Measurements from ENCODE around the gene SCAI. TPM values are rescaled to one million over a fixed set of nuclear protein-coding genes. Genes with fewer than 3 reads are reported as not detected.

SCAI gene
- total and polyA plus RNA-seq, 9 of the 15 experiments (the other 6 are each of a cell fraction or from before 2014, with no cell fraction given), result 0.70 to 12.4 (median 4.2) TPM

DNA sequence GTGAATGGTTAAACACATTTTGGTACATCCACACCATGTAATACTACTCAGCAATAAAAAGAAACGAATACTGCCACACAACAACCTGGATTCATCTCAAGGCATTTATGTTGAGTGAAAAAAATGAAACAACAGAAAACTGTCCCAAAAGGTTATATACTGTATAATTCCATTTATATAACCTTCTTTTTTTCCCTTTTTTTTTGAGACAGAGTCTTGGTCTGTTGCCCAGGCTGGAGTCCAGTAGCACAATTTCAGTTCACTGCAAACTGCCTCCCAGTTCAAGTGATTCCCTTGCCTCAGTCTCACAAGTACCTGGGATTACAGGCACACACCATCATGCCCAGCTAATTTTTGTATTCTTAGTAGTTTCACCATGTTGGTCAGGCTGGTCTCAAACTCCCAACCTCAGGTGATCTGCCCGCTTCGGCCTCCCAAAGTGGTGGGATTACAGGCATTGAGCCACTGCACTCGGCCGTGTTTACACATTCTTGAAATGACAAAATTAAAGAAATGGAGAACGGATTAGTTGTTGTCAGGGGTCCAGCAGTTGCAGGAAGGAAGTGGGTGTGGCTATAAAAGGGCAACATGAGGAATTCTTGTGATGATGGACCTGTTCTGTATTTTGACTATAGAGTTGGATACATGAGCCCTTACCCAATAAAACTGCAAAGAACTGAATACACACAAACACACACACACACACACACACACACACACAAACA lies 28.9 kb upstream of the SCAI start:
- no peak for ATAC-seq
- H3K4me2 ChIP-seq (ENCODE audit: insufficient read depth, low read length), result no peak overlapping the region
- H4K20me1 ChIP-seq (replicated peaks; ENCODE audit: control insufficient read depth, insufficient read depth, low read length), result no peaks in the 10 kb centered on the region
- BruUV-seq (replicated peaks), result no TSS peak
- H3K9me1 ChIP-seq (ENCODE audit: control insufficient read depth, insufficient read depth, low read length), result no peaks in the 10 kb centered on the region
- in situ Hi-C loops (cut with MboI) (no loop called here), intact Hi-C loops (cut with micrococcal nuclease) (no loop called here)
- 72% methylated on average over 6 of the region's 6 CpGs for WGBS (ENCODE audit: insufficient coverage, low coverage, missing lambda C conversion rate)
- H3K9me3 ChIP-seq (replicated peaks; ENCODE audit: control insufficient read depth, insufficient read depth, low read depth, low read length), result no peaks in the 10 kb centered on the region
- no peak overlapping the region for H3K4me3 ChIP-seq
- DNase-seq (ENCODE audit: extremely low read depth in 1 of 4, low spot score in 3 of 4), result no peak
- H3K27ac ChIP-seq (ENCODE audit: extremely low read depth, low read depth, low read length), result no peak overlapping the region
- H3K9ac ChIP-seq (ENCODE audit: insufficient read depth in 1 of 2, low read depth in 2 of 2, low read length in 2 of 2), result no peak overlapping the region
- H3K27me3 ChIP-seq (ENCODE audit: control insufficient read depth in 2 of 2, insufficient read depth in 2 of 2, low read length in 2 of 2), result no peaks in the 10 kb centered on the region
- H3K36me3 ChIP-seq (ENCODE audit: control insufficient read depth, insufficient read depth, low read length), result peaks cover 42% of the 10 kb centered on the region
- no peak for FAIRE-seq
- ChIA-PET CTCF (ENCODE audit: low intra/inter-chr PET ratio) (no interaction called here), POLR2A (no interaction called here)
- H3K4me1 ChIP-seq (replicated peaks in 1 of 2; ENCODE audit: control insufficient read depth in 2 of 2, insufficient read depth in 2 of 2, low read length in 2 of 2), result peaks cover 5 to 9% of the 10 kb centered on the region in 2 experiments; a peak in 4 of 5 replicates
- TF ChIP-seq ZNF41 (CRISPR knock-in tag; conservative IDR thresholded peaks at IDR 0.05) (no peak), SRSF7 (optimal IDR thresholded peaks at IDR 0.05; ENCODE audit: low read depth, low read length) (no peak), CHD4 (IDR thresholded peaks at IDR 0.05; ENCODE audit: insufficient read depth, insufficient replicate concordance, low read depth, low read length, poor library complexity, severe bottlenecking) (no peak), ZNF12 (CRISPR knock-in tag; IDR thresholded peaks at IDR 0.05) (no peak), SRF (CRISPR knock-in tag; IDR thresholded peaks at IDR 0.05) (no peak), ZNF766 (CRISPR knock-in tag; conservative IDR thresholded peaks at IDR 0.05) (no peak), CBFA2T3 (IDR thresholded peaks at IDR 0.05) (no peak), CHD2 (IDR thresholded peaks at IDR 0.05; ENCODE audit: low read depth, low read length) (no peak), ZNF232 (CRISPR knock-in tag; IDR thresholded peaks at IDR 0.05) (no peak), TRIM28 (IDR thresholded peaks at IDR 0.05) (no peak)
- TF ChIP-seq, protein P1, sequence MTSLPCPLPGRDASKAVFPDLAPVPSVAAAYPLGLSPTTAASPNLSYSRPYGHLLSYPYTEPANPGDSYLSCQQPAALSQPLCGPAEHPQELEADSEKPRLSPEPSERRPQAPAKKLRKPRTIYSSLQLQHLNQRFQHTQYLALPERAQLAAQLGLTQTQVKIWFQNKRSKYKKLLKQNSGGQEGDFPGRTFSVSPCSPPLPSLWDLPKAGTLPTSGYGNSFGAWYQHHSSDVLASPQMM (CRISPR knock-in tag; IDR thresholded peaks at IDR 0.05), result no peak
- TF ChIP-seq, protein P2, sequence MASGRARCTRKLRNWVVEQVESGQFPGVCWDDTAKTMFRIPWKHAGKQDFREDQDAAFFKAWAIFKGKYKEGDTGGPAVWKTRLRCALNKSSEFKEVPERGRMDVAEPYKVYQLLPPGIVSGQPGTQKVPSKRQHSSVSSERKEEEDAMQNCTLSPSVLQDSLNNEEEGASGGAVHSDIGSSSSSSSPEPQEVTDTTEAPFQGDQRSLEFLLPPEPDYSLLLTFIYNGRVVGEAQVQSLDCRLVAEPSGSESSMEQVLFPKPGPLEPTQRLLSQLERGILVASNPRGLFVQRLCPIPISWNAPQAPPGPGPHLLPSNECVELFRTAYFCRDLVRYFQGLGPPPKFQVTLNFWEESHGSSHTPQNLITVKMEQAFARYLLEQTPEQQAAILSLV (tag; IDR thresholded peaks at IDR 0.05), result no peak
- no peak overlapping the region for H2AFZ ChIP-seq (ENCODE audit: low read depth, low read length)
- H3K79me2 ChIP-seq (ENCODE audit: control insufficient read depth, insufficient read depth, low read length), result peaks cover 47% of the 10 kb centered on the region

Measured in K562 (cell line).